Pancreas (tissue), 10 donors: ENCODE results near the gene DNAJC1. TPM values are rescaled to one million over a fixed set of nuclear protein-coding genes. Genes with fewer than 3 reads are reported as not detected.
"Not testable (repeated sequence)": the region's sequence is repeated elsewhere in the genome, so short reads cannot be mapped to it uniquely, and the experiment has no call there.

Experiments
- ATAC-seq, 4 donors: fragments of 200-7000 bp; cut with Tn5 transposase; one replicate each; pipeline versions ENCODE4 v1.8.0 to v1.9.1; 2020; ENCODE audit warnings: mild to moderate bottlenecking in 4 of 4, moderate library complexity in 4 of 4
- DNase-seq, 6 donors: peaks; one replicate each; pipeline ENCODE4 v3.0.0-alpha.2; 2020
- FAIRE-seq: peaks from 2 replicates; lab custom pipeline; 2012; peaks lifted over from hg19 to GRCh38; lab: Jason Lieb, UNC
- H3K27ac ChIP-seq, 4 donors: fragments of 200-600 bp; sonication (generic); 1 replicate in 3 of 4; 2 replicates in 1 of 4; pipeline versions ENCODE4 v1.5.0 to v1.8.0; 2020
- H3K27me3 ChIP-seq, 4 donors: fragments of 200-600 bp; one replicate each; pipeline ENCODE4 v1.8.0; 2021
- H3K36me3 ChIP-seq, 3 donors: fragments of 200-600 bp; sonication (generic) in 1 of 3; one replicate each; pipeline versions ENCODE4 v1.5.0 to v1.8.0; 2020 to 2021
- H3K4me1 ChIP-seq, 3 donors: fragments of 200-600 bp; one replicate each; pipeline ENCODE4 v1.8.0; 2021
- H3K4me3 ChIP-seq, 4 donors: fragments of 200-600 bp; sonication (generic) in 2 of 4; one replicate each; pipeline versions ENCODE4 v1.5.0 to v1.8.0; 2020 to 2021
- H3K9me3 ChIP-seq, 4 donors: fragments of 200-600 bp; one replicate each; pipeline ENCODE4 v1.8.0; 2021
- CTCF ChIP-seq, 4 donors: fragments of 200-600 bp; sonication (generic) in 3 of 4; IDR thresholded peaks; one replicate each; pipeline versions ENCODE4 v1.5.0 to v1.8.0; 2021; ENCODE audit warnings: antibody characterized with exemption in 4 of 4
- WGBS, 2 donors: extraction: QIAGEN DNeasy Blood & Tissue Kit; methylation state at CpG; one replicate each; pipeline ENCODE4 v1.1.7; 2013; 5-methylcytosine and 5-hydroxymethylcytosine counted together
- intact Hi-C, 3 donors: fragments of 100-400 bp; cut with DNase I; formaldehyde crosslinking; loops; one replicate each; pipeline versions ENCODE4 v1.11.1 to v1.14.2; 2022
- polyA plus RNA-seq, 2 donors: library from polyadenylated mRNA; stranded (reverse); fragments of 200-250 nt; gene quantifications; one replicate each; pipeline ENCODE4 v1.2.3, GENCODE V29; 2013
- total RNA-seq, 6 donors: library from RNA; stranded (reverse); fragmentation: NEBNext Ultra II Directional in 4 of 6; extraction: Animal tissue kit (Norgen Biotek cat#: 25700) in 4 of 6; gene quantifications; one replicate each; pipeline versions ENCODE4 v1.2.1 to v1.2.4, GENCODE V29; 2021 to 2023
- donor health status: healthy with polysubstance abuse.
- donor health status: DM: no; HTN: no; CAD: no; lungs with moderate emphysema.
- donor health status: DM: no; HTN: no; CAD: no.
- donor health status: control.
- donor health status: control.
- donor health status: Bipolar disorder and iron deficiency.
- donor health status: DM: yes; HTN: yes; CAD: no.
- donor health status: DM: no; HTN: no; CAD: no.
- donor health status: DM: no; HTN: no; CAD: no.
- donor health status: DM: yes; HTN: yes; CAD: no.

DNAJC1 gene
- total and polyA plus RNA-seq, 8 donors: 16.7 to 30.7 (median 22.7) TPM

GRCh38 chr10:21823617-21824016 lies 179.9 kb downstream of the DNAJC1 start:
- 83 to 98% methylated on average over 2 of the region's 2 CpGs for WGBS, 2 donors
- DNase-seq: no peak
- Histone ChIP-seq H3K27ac (no peak overlapping the region), H3K4me3 (no peak overlapping the region), H3K4me1 (no peaks in the 10 kb centered on the region), H3K36me3 (no peaks in the 10 kb centered on the region), H3K27me3 (no peaks in the 10 kb centered on the region), H3K9me3 (no peaks in the 10 kb centered on the region)
- TF ChIP-seq CTCF (IDR thresholded peaks at IDR 0.05): no peak
- FAIRE-seq: no peak
- intact Hi-C loops: no loop called here
- ATAC-seq: no peak

GRCh38 chr10:21822273-21822672 lies 181.3 kb downstream of the DNAJC1 start:
- ATAC-seq, FAIRE-seq, H3K4me3 ChIP-seq, H3K4me1 ChIP-seq, H3K36me3 ChIP-seq, intact Hi-C loops, H3K27ac ChIP-seq, H3K27me3 ChIP-seq, H3K9me3 ChIP-seq, DNase-seq: not testable (repeated sequence)
- WGBS, 2 donors: 98 to 99% methylated on average over 6 of the region's 6 CpGs

DNA sequence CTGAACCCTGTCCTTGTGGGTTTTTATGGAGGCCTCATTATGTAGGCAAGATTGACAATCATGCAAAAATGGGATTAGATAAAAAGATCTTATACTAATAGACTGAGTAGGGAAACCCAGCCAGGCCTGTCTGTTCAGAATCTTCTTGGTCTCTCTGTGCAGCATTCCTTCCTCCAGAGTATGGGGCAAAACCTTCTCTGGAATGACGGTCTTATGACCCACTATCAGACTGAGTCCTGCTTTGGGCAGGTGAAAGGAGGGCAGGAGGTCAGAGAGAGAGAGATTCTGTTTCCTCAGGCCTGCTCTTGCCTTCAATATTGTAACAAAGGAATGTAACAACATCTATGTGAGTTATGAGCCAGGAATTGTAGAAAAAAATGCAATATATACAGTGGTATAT lies 182.6 kb downstream of the DNAJC1 start:
- ATAC-seq: no peak
- Histone ChIP-seq H3K4me3 (no peak overlapping the region), H3K27me3 (no peaks in the 10 kb centered on the region), H3K9me3 (no peaks in the 10 kb centered on the region), H3K4me1 (no peaks in the 10 kb centered on the region), H3K27ac (no peak overlapping the region), H3K36me3 (no peaks in the 10 kb centered on the region)
- FAIRE-seq: no peak
- intact Hi-C loops: no loop called here
- TF ChIP-seq CTCF (IDR thresholded peaks at IDR 0.05): no peak
- 97 to 100% methylated on average over 1 of the region's 1 CpG for WGBS, 2 donors
- DNase-seq: no peak

- DNase-seq, H3K27ac ChIP-seq, ATAC-seq, H3K36me3 ChIP-seq, H3K4me1 ChIP-seq, FAIRE-seq, H3K9me3 ChIP-seq, H3K4me3 ChIP-seq, H3K27me3 ChIP-seq, intact Hi-C loops: not testable (repeated sequence)
- WGBS, 2 donors: 97 to 99% methylated on average over 7 of the region's 7 CpGs
Observed at GRCh38 chr10:21818416-21818815, 185.1 kb downstream of the DNAJC1 start.

- H3K27me3 ChIP-seq: no peaks in the 10 kb centered on the region
- no peak overlapping the region for H3K27ac ChIP-seq
- intact Hi-C loops: no loop called here
- H3K9me3 ChIP-seq: no peaks in the 10 kb centered on the region
- FAIRE-seq: no peak
- H3K36me3 ChIP-seq: no peaks in the 10 kb centered on the region
- TF ChIP-seq CTCF (IDR thresholded peaks at IDR 0.05): no peak
- no peaks in the 10 kb centered on the region for H3K4me1 ChIP-seq
- no peak for DNase-seq
- WGBS, 2 donors: 91% methylated on average over 2 of the region's 2 CpGs
- no peak for ATAC-seq
- H3K4me3 ChIP-seq: no peak overlapping the region
Observed at GRCh38 chr10:21814866-21815265, 188.7 kb downstream of the DNAJC1 start.

GRCh38 chr10:21813946-21814345 lies 189.6 kb downstream of the DNAJC1 start:
- intact Hi-C loops: no loop called here
- FAIRE-seq: no peak
- Histone ChIP-seq H3K27me3 (no peaks in the 10 kb centered on the region), H3K4me1 (no peaks in the 10 kb centered on the region), H3K4me3 (no peak overlapping the region), H3K36me3 (no peaks in the 10 kb centered on the region), H3K9me3 (no peaks in the 10 kb centered on the region), H3K27ac (no peak overlapping the region)
- no peak for TF ChIP-seq CTCF (IDR thresholded peaks at IDR 0.05)
- ATAC-seq: peak in 2 of 4 donors; percentile 22
- WGBS, 2 donors: 90 to 93% methylated on average over 2 of the region's 2 CpGs
- no peak for DNase-seq
